GM12891 (cell line): ENCODE measurements around the gene SLF1.

ENCODE experiments used
- PAX5 ChIP-seq: IDR thresholded peaks from 2 replicates; pipeline ENCODE4 v1.6.1; 2011; ENCODE audit warnings: low read length, moderate library complexity, mild to moderate bottlenecking; ENCODE audit not compliant: insufficient read depth, severe bottlenecking
- POLR2A ChIP-seq: IDR thresholded peaks from 2 replicates; pipeline ENCODE4 v1.6.1; 2011; ENCODE audit warnings: low read depth, low read length, control low read depth
- POLR2AphosphoS5 ChIP-seq: IDR thresholded peaks from 2 replicates; pipeline ENCODE4 v1.6.1; 2011; ENCODE audit warnings: low read depth, low read length, control low read depth
- SPI1 ChIP-seq: IDR thresholded peaks from 2 replicates; pipeline ENCODE4 v1.6.1; 2011; ENCODE audit warnings: low read depth, low read length, control low read depth
- TAF1 ChIP-seq: IDR thresholded peaks from 2 replicates; pipeline ENCODE4 v1.6.1; 2011; ENCODE audit warnings: low read depth, low read length, control low read depth

DNA sequence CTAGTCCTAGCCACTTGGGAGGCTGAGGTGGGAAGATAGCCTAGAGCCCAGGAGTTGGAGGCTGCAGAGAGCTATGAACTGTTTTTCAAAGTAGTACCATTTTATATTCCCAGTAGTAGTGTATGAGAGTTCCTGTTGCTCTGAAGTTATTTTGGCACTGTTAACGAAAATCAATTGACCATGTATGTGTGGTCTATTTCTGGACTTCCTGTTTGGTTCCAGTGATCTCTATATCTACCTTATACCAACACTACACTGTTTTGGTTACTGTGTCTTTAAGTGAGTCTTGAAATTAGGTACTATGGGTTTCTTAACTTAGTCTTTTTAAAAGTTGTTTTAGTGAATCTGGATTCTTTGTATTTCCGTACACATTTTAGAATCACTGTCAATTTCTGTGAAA lies 13.6 kb downstream of the SLF1 start:
- TF ChIP-seq POLR2A: no peak
- no peak for TF ChIP-seq POLR2AphosphoS5
- peak; percentile 36 for TF ChIP-seq PAX5
- TF ChIP-seq SPI1: peak; percentile 22; the same call in 1 of the 2 replicates
- TF ChIP-seq TAF1: no peak
